Adrenal gland (tissue), 12 donors: ENCODE results near the gene KLK11. TPM values are rescaled to one million over a fixed set of nuclear protein-coding genes. Genes with fewer than 3 reads are reported as not detected.

Source experiments
- DNase-seq, 7 donors: peaks; one replicate each; pipeline ENCODE4 v3.0.0-alpha.2; 2019 to 2020
- H3K27ac ChIP-seq, 5 donors: fragments of 200-600 bp; sonication (generic) in 4 of 5; 1 replicate in 3 of 5; 2 replicates in 2 of 5; pipeline versions ENCODE4 v1.5.1 to v1.8.0; 2016 to 2020; ENCODE audit warnings: mild to moderate bottlenecking in 1 of 5
- H3K27me3 ChIP-seq: fragments of 200-600 bp; 2 replicates; pipeline ENCODE4 v1.8.0; 2021
- H3K36me3 ChIP-seq, 2 donors: fragments of 200-600 bp; replicated peaks in 1 of 2; 1 replicate in 1 of 2; 2 replicates in 1 of 2; pipeline versions ENCODE4 v1.5.1 to v1.8.0; 2018 to 2022
- H3K4me1 ChIP-seq, 2 donors: fragments of 200-600 bp; replicated peaks in 1 of 2; 1 replicate in 1 of 2; 2 replicates in 1 of 2; pipeline versions ENCODE4 v1.5.1 to v1.8.0; 2018 to 2021
- H3K4me3 ChIP-seq, 4 donors: fragments of 200-600 bp; sonication (generic) in 3 of 4; one replicate each; pipeline ENCODE4 v1.5.1; 2016 to 2018
- H3K9me3 ChIP-seq, 3 donors: fragments of 200-600 bp; sonication (generic) in 1 of 3; replicated peaks in 1 of 3; 1 replicate in 2 of 3; 2 replicates in 1 of 3; pipeline versions ENCODE4 v1.5.1 to v1.8.0; 2016 to 2021
- CTCF ChIP-seq, 6 experiments: fragments of 450-650 bp in 4 of 6; fragments of 200-600 bp in 2 of 6; sonication (generic) in 1 of 6; IDR thresholded peaks; 1 replicate in 5 of 6; 2 replicates in 1 of 6; pipeline versions ENCODE4 v1.5.1 to v1.8.0; 2016 to 2021; ENCODE audit warnings: antibody characterized with exemption in 6 of 6, mild to moderate bottlenecking in 2 of 6, moderate library complexity in 1 of 6
- POLR2A ChIP-seq, 2 donors: fragments of 450-650 bp; IDR thresholded peaks; one replicate each; pipeline ENCODE4 v1.6.1; 2017; ENCODE audit warnings: antibody characterized with exemption in 2 of 2, mild to moderate bottlenecking in 2 of 2, moderate library complexity in 1 of 2
- WGBS, 4 donors: extraction: QIAGEN DNeasy Blood & Tissue Kit in 2 of 4; methylation state at CpG; one replicate each; pipeline versions ENCODE4 v1.1.5 to v1.1.7; 2013 to 2017; 5-methylcytosine and 5-hydroxymethylcytosine counted together
- intact Hi-C, 2 donors: fragments of 100-400 bp; cut with DNase I; formaldehyde crosslinking; loops; one replicate each; pipeline versions ENCODE4 v1.14.1 to v1.15.0; 2022 to 2023
- polyA plus RNA-seq, 3 donors: library from polyadenylated mRNA; stranded (reverse); fragments of 200-250 nt in 2 of 3; fragments of 350-450 nt in 1 of 3; fragmentation: Illumina TruSeq in 1 of 3; extraction: RNeasy Lipid Tissue Mini Kit (QIAGEN cat#74804) in 1 of 3; gene quantifications; one replicate each; pipeline ENCODE4 v1.2.3, GENCODE V29; 2013 to 2014
- total RNA-seq, 9 donors: library from RNA; depleted of rRNA in 4 of 9; stranded (reverse); fragments of >200 nt in 4 of 9; fragments of 120-200 nt in 1 of 9; fragmentation: NEBNext Ultra II Directional in 1 of 9; extraction: Animal tissue kit (Norgen Biotek cat#: 25700) in 1 of 9; gene quantifications; one replicate each; pipeline versions ENCODE4 v1.1.0 to v1.2.4, GENCODE V29; 2013 to 2023
- donor health status: healthy with polysubstance abuse.
- donor health status: Bipolar disorder and iron deficiency.
- donor health status: DM: yes; HTN: yes; CAD: no.
- donor health status: DM: no; HTN: no; CAD: no.
- donor health status: DM: no; HTN: no; CAD: no.
- donor health status: DM: yes; HTN: yes; CAD: no.

KLK11 gene
- total and polyA plus RNA-seq, 12 donors = 0.07 to 0.32 TPM; not detected in 10

GRCh38 chr19:51044327-51044726 lies 17.9 kb upstream of the KLK11 start:
- H3K9me3 ChIP-seq = no peaks in the 10 kb centered on the region
- intact Hi-C loops = no loop called here
- H3K27me3 ChIP-seq = peaks cover 1% of the 10 kb centered on the region
- H3K36me3 ChIP-seq = no peaks in the 10 kb centered on the region
- 79 to 82% (median 81%) methylated on average over 11 of the region's 11 CpGs for WGBS, 4 donors
- no peak overlapping the region for H3K4me3 ChIP-seq
- H3K27ac ChIP-seq = no peak overlapping the region
- H3K4me1 ChIP-seq = no peaks in the 10 kb centered on the region
- DNase-seq = no peak
- TF ChIP-seq POLR2A (IDR thresholded peaks at IDR 0.05) = no peak
- no peak for TF ChIP-seq CTCF (IDR thresholded peaks at IDR 0.05)

GRCh38 chr19:51043497-51043896 lies 17.1 kb upstream of the KLK11 start:
- no peak overlapping the region for H3K4me3 ChIP-seq
- H3K36me3 ChIP-seq = no peaks in the 10 kb centered on the region
- no peak overlapping the region for H3K27ac ChIP-seq
- DNase-seq = no peak
- intact Hi-C loops = no loop called here
- H3K4me1 ChIP-seq = no peaks in the 10 kb centered on the region
- no peak for TF ChIP-seq POLR2A (IDR thresholded peaks at IDR 0.05)
- no peak for TF ChIP-seq CTCF (IDR thresholded peaks at IDR 0.05)
- 73 to 83% (median 76%) methylated on average over 7 to 9 of the region's 9 CpGs for WGBS, 4 donors
- H3K9me3 ChIP-seq = no peaks in the 10 kb centered on the region
- H3K27me3 ChIP-seq = no peaks in the 10 kb centered on the region

- H3K27ac ChIP-seq = no peak overlapping the region
- WGBS, 4 donors = 86 to 90% (median 88%) methylated on average over 6 of the region's 6 CpGs
- no peak overlapping the region for H3K4me3 ChIP-seq
- no peaks in the 10 kb centered on the region for H3K9me3 ChIP-seq
- no peak for DNase-seq
- H3K27me3 ChIP-seq = no peaks in the 10 kb centered on the region
- no peaks in the 10 kb centered on the region for H3K4me1 ChIP-seq
- no peaks in the 10 kb centered on the region for H3K36me3 ChIP-seq
- TF ChIP-seq CTCF (IDR thresholded peaks at IDR 0.05) (no peak), POLR2A (IDR thresholded peaks at IDR 0.05) (no peak)
- intact Hi-C loops = no loop called here
These were observed 13.7 kb upstream of the KLK11 start for GRCh38 chr19:51040151-51040550.

- no peak for DNase-seq
- no peaks in the 10 kb centered on the region for H3K27me3 ChIP-seq
These were observed 10.1 kb upstream of the KLK11 start for GRCh38 chr19:51036519-51036918.

More at GRCh38 chr19:51036519-51036918, 10.1 kb upstream of the KLK11 start:
- no peaks in the 10 kb centered on the region for H3K36me3 ChIP-seq
- no peaks in the 10 kb centered on the region for H3K4me1 ChIP-seq
- intact Hi-C loops = no loop called here
- no peak for TF ChIP-seq CTCF (IDR thresholded peaks at IDR 0.05)
- TF ChIP-seq POLR2A (IDR thresholded peaks at IDR 0.05) = no peak
- no peak overlapping the region for H3K27ac ChIP-seq
- 44 to 55% (median 49%) methylated on average over 9 of the region's 9 CpGs for WGBS, 4 donors
- H3K9me3 ChIP-seq = no peaks in the 10 kb centered on the region
- no peak overlapping the region for H3K4me3 ChIP-seq
